ENCODE results near the gene USP17L28. TPM values are rescaled to one million over a fixed set of nuclear protein-coding genes. Genes with fewer than 3 reads are reported as not detected.
"Not testable (repeated sequence)": the region's sequence is repeated elsewhere in the genome, so short reads cannot be mapped to it uniquely, and the experiment has no call there.

USP17L28 gene
- total RNA-seq, 2 donors from 2014 or later: not detected

DNA sequence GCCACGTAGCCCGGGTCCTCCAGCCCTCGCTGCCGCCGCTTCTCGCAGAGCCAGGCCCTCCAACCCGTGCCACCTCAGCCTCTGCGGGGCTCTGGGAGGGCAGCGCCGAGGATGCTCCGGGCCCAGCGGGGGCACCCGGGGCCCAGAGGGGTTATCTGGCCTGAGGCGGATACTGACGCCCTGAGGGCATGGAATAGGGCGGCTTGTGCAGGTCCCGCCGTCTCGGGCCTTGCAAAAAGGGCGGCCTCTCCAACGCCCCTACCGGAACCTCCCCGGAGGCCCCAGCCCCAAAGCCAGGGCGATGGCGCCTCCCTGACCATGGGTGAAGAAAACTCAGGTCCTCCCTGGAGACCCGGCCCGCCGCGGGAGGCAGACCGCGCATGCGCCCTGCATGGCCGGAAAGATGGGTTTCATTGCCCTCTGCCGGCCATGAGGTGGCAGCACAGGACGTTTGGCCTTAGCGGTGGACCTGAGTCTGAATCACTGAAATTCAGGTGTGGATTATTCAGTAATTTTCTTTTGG lies 32.4 kb downstream of the USP17L28 start:
- H3K36me3 ChIP-seq; intact Hi-C loops (cut with DNase I); H3K27ac ChIP-seq; H3K9me3 ChIP-seq; H3K27me3 ChIP-seq (replicated peaks; ENCODE audit: insufficient read depth); H3K4me1 ChIP-seq (replicated peaks): not testable (repeated sequence)
- peak overlapping the region; percentile 35 to 38 for H3K4me3 ChIP-seq
- TF ChIP-seq, protein P1, sequence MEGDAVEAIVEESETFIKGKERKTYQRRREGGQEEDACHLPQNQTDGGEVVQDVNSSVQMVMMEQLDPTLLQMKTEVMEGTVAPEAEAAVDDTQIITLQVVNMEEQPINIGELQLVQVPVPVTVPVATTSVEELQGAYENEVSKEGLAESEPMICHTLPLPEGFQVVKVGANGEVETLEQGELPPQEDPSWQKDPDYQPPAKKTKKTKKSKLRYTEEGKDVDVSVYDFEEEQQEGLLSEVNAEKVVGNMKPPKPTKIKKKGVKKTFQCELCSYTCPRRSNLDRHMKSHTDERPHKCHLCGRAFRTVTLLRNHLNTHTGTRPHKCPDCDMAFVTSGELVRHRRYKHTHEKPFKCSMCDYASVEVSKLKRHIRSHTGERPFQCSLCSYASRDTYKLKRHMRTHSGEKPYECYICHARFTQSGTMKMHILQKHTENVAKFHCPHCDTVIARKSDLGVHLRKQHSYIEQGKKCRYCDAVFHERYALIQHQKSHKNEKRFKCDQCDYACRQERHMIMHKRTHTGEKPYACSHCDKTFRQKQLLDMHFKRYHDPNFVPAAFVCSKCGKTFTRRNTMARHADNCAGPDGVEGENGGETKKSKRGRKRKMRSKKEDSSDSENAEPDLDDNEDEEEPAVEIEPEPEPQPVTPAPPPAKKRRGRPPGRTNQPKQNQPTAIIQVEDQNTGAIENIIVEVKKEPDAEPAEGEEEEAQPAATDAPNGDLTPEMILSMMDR (IDR thresholded peaks at IDR 0.05): peak in 3 of 4 experiments; percentile 54 to 61 (median 57)
- WGBS: 28% methylated on average over 32 of the region's 36 CpGs
- peak; percentile 28 for DNase-seq (ENCODE audit: low spot score)

DNA sequence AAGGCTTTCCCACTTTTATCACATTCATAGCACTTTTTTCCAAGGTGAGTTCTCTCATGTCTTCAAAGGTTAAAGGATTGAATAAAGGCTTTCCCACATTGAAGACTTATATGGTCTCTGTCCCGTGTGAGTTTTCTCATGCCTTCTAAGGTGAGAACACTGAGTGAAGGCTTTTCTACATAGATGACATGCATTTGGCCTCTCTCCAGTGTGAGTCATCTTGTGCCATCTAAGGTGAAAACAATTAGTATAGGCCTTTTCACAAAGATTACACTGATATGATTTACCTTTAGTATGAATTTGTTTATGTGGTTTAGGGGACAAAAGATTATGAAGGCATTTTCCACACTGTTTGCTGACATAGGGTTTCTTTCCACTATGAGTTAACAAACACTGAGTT lies 35.4 kb downstream of the USP17L28 start:
- H3K4me1 ChIP-seq (replicated peaks): no peaks in the 10 kb centered on the region
- 68% methylated on average over 1 of the region's 1 CpG for WGBS
- no peak overlapping the region for H3K27ac ChIP-seq
- no peaks in the 10 kb centered on the region for H3K9me3 ChIP-seq
- DNase-seq (ENCODE audit: low spot score): no peak
- no peaks in the 10 kb centered on the region for H3K27me3 ChIP-seq (replicated peaks; ENCODE audit: insufficient read depth)
- intact Hi-C loops (cut with DNase I): no loop called here
- no peaks in the 10 kb centered on the region for H3K36me3 ChIP-seq
- H3K4me3 ChIP-seq: no peak overlapping the region
- TF ChIP-seq POLR2AphosphoS5 (IDR thresholded peaks at IDR 0.05) (no peak), POLR2A (IDR thresholded peaks at IDR 0.05) (no peak)
- TF ChIP-seq, protein P1 (IDR thresholded peaks at IDR 0.05): no peak

DNA sequence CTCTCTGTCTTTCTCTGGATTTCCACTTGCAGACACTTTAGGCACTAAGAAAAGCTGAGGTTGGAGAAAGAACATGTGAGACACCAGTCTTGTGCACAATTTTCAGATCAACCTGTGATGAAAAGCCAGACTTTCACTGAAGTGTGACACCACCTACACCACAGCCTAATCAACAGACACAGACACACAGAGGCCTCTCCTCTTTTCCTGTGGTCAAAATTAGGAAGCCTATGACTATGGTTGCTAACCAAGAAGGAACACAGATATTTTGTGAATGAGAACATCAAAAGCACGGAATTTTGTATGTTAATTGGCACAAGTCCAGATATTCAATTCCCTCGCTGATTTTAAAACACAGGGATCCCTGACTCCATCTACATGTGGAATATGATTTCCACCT lies 40.3 kb downstream of the USP17L28 start:
- H3K9me3 ChIP-seq; H3K4me3 ChIP-seq; DNase-seq (ENCODE audit: low spot score); H3K27me3 ChIP-seq (replicated peaks; ENCODE audit: insufficient read depth); H3K4me1 ChIP-seq (replicated peaks); H3K36me3 ChIP-seq; intact Hi-C loops (cut with DNase I); H3K27ac ChIP-seq: not testable (repeated sequence)
- 25% methylated on average over 2 of the region's 2 CpGs for WGBS

Other genes starting within 250 kb of the USP17L28 start
- gene FAM90A26, start 178.5 kb upstream of the USP17L28 start, total RNA-seq: not detected
- not detected for gene USP17L10, start 138.2 kb upstream of the USP17L28 start, total RNA-seq
- gene USP17L11, start 133.5 kb upstream of the USP17L28 start, total RNA-seq: not detected
- not detected for gene USP17L12, start 128.7 kb upstream of the USP17L28 start, total RNA-seq
- not detected for gene USP17L13, start 124.0 kb upstream of the USP17L28 start, total RNA-seq
- not detected for gene USP17L15, start 114.5 kb upstream of the USP17L28 start, total RNA-seq
- not detected for gene USP17L17, start 105.0 kb upstream of the USP17L28 start, total RNA-seq
- not detected for gene USP17L18, start 100.3 kb upstream of the USP17L28 start, total RNA-seq
- gene USP17L19, start 95.5 kb upstream of the USP17L28 start, total RNA-seq: not detected
- gene USP17L20, start 90.8 kb upstream of the USP17L28 start, total RNA-seq: not detected
- gene USP17L21, start 86.0 kb upstream of the USP17L28 start, total RNA-seq: not detected
- not detected for gene USP17L22, start 81.3 kb upstream of the USP17L28 start, total RNA-seq
- not detected for gene USP17L24, start 23.7 kb upstream of the USP17L28 start, total RNA-seq
- not detected for gene USP17L25, start 19.0 kb upstream of the USP17L28 start, total RNA-seq
- gene USP17L26, start 14.2 kb upstream of the USP17L28 start, total RNA-seq: not detected
- gene USP17L5, start 9.5 kb upstream of the USP17L28 start, total RNA-seq: not detected
- not detected for gene USP17L27, start 4.7 kb upstream of the USP17L28 start, total RNA-seq
- gene USP17L29, start 4.7 kb downstream of the USP17L28 start, total RNA-seq: not detected
- not detected for gene USP17L30, start 14.2 kb downstream of the USP17L28 start, total RNA-seq
- not detected for gene DEFB131A, start 95.5 kb downstream of the USP17L28 start, total RNA-seq